GM21423 (cell line): ENCODE data around the gene DCTN3.
A peak's percentile ranks its signal among the peaks of the same experiment; 100 is the strongest.

Experiments used
- ATAC-seq: cut with Tn5 transposase; IDR thresholded peaks from one replicate; pipeline ENCODE4 v1.9.1; 2021; ENCODE audit warnings: mild to moderate bottlenecking, moderate library complexity; ENCODE audit not compliant: unreplicated experiment

The DCTN3 gene

GRCh38 chr9:34620061-34620994 lies at the start of gene DCTN3:
TSS of gene DCTN3 (minus strand) at chr9:34620495. CDS start at chr9:34620464, 31 bp downstream.
- peak; percentile 97 for ATAC-seq

- peak; percentile 76 for ATAC-seq
Observed at GRCh38 chr9:34665381-34666250, 45.3 kb upstream of the DCTN3 start.

- ATAC-seq, result no peak
Observed at GRCh38 chr9:34665067-34665380, 44.7 kb upstream of the DCTN3 start.

GRCh38 chr9:34664281-34665066 lies 44.2 kb upstream of the DCTN3 start:
- no peak for ATAC-seq

GRCh38 chr9:34663303-34663605 lies 43.0 kb upstream of the DCTN3 start:
- no peak for ATAC-seq

GRCh38 chr9:34662526-34663302 lies 42.4 kb upstream of the DCTN3 start, which contains the start of gene CCL27:
TSS of gene CCL27 (minus strand) at chr9:34662657. CDS start at chr9:34662633, 24 bp downstream.
- ATAC-seq, result no peak

- ATAC-seq, result no peak
Observed at GRCh38 chr9:34659592-34660253, 39.4 kb upstream of the DCTN3 start.

- ATAC-seq, result no peak
Observed at GRCh38 chr9:34658461-34658860, 38.2 kb upstream of the DCTN3 start.

- no peak for ATAC-seq
Observed at GRCh38 chr9:34656992-34657391, 36.7 kb upstream of the DCTN3 start.

GRCh38 chr9:34655394-34655793 lies 35.1 kb upstream of the DCTN3 start:
- no peak for ATAC-seq

- ATAC-seq, result no peak
Observed at GRCh38 chr9:34654323-34655051, 34.2 kb upstream of the DCTN3 start.

GRCh38 chr9:34653151-34654072 lies 33.1 kb upstream of the DCTN3 start:
- no peak for ATAC-seq

- ATAC-seq, result no peak
Observed at GRCh38 chr9:34652602-34653000, 32.3 kb upstream of the DCTN3 start.

- no peak for ATAC-seq
Observed at GRCh38 chr9:34651876-34652601, 31.7 kb upstream of the DCTN3 start, which contains the start of gene IL11RA. TSS of gene IL11RA (plus strand) at chr9:34652185. CDS start at chr9:34655218, 3,033 bp downstream.

GRCh38 chr9:34651321-34651720 lies 31.0 kb upstream of the DCTN3 start:
- ATAC-seq, result no peak

GRCh38 chr9:34650816-34651215 lies 30.5 kb upstream of the DCTN3 start:
- ATAC-seq, result no peak

GRCh38 chr9:34648673-34649072 lies 28.4 kb upstream of the DCTN3 start:
- ATAC-seq, result no peak
